Stimulated activated CD8-positive, alpha-beta memory T cell treated with anti-CD3 and anti-CD28 coated beads, Interleukin-2, amount 100 ng/mL, for 48 hours (primary cell): ENCODE results near the gene GDPGP1.
"Not testable (repeated sequence)": the region's sequence is repeated elsewhere in the genome, so short reads cannot be mapped to it uniquely, and the experiment has no call there.

ENCODE experiments used
- DNase-seq, 2 donors: peaks; one replicate each; pipeline ENCODE4 v3.0.0-alpha.2; 2020; ENCODE audit warnings: low read depth in 2 of 2

The GDPGP1 gene

GRCh38 chr15:90225504-90226234 lies 8.3 kb upstream of the GDPGP1 start:
- DNase-seq: no peak

DNA sequence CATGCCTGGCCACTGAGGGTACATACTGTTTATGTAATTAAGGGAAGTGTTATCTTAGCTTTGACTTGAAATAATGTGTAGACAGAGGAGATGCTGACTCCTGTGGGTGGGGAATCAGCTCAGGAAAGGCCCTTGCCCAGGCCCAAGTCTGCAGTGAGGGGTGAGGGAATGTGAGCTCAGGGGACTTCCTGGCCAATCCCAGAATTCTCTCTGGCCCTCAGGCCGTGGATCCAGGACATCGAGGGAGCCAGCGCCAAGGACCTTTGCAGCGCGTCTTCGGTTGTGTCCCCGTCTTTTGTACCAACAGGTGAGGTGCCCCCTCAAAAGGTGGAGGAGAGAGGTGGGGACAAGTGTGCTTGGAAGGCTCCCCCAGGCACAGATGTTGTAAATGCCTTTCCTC lies 6.7 kb upstream of the GDPGP1 start:
- no peak for DNase-seq

DNA sequence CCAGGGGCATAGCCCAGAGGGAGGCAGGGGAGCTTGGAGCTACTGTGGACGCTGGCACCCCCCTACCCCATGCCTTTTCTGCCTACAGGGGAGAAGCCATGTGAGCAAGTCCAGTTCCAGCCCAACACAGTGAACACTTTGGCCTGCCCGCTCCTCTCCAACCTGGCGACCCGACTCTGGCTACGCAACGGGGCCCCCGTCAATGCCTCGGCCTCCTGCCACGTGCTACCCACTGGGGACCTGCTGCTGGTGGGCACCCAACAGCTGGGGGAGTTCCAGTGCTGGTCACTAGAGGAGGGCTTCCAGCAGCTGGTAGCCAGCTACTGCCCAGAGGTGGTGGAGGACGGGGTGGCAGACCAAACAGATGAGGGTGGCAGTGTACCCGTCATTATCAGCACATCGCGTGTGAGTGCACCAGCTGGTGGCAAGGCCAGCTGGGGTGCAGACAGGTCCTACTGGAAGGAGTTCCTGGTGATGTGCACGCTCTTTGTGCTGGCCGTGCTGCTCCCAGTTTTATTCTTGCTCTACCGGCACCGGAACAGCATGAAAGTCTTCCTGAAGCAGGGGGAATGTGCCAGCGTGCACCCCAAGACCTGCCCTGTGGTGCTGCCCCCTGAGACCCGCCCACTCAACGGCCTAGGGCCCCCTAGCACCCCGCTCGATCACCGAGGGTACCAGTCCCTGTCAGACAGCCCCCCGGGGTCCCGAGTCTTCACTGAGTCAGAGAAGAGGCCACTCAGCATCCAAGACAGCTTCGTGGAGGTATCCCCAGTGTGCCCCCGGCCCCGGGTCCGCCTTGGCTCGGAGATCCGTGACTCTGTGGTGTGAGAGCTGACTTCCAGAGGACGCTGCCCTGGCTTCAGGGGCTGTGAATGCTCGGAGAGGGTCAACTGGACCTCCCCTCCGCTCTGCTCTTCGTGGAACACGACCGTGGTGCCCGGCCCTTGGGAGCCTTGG lies 5.9 kb upstream of the GDPGP1 start:
- DNase-seq: no peak

- DNase-seq: no peak
Observed at GRCh38 chr15:90228960-90229359, 5.0 kb upstream of the GDPGP1 start.

- no peak for DNase-seq
Observed at GRCh38 chr15:90230071-90230494, 3.9 kb upstream of the GDPGP1 start.

DNA sequence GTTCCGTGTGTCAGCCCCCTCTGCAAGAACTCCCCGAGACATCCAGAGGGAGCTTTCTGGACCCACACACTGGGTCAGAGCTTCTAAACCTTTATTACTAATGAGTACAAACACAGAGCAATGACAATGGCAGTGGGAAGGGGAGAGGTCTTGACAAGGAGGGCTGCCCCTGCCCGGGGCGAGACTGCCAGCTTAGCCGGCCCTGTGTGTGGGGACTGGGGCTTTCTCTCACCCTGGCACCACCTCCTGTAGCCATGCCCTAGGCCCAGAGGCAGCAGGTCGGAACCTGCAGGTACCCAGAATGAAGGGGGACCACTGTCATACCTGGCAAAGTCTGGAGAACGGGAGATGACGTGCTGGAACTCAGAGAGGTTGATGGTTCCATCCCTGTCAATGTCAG lies 3.4 kb upstream of the GDPGP1 start:
- DNase-seq: no peak

DNA sequence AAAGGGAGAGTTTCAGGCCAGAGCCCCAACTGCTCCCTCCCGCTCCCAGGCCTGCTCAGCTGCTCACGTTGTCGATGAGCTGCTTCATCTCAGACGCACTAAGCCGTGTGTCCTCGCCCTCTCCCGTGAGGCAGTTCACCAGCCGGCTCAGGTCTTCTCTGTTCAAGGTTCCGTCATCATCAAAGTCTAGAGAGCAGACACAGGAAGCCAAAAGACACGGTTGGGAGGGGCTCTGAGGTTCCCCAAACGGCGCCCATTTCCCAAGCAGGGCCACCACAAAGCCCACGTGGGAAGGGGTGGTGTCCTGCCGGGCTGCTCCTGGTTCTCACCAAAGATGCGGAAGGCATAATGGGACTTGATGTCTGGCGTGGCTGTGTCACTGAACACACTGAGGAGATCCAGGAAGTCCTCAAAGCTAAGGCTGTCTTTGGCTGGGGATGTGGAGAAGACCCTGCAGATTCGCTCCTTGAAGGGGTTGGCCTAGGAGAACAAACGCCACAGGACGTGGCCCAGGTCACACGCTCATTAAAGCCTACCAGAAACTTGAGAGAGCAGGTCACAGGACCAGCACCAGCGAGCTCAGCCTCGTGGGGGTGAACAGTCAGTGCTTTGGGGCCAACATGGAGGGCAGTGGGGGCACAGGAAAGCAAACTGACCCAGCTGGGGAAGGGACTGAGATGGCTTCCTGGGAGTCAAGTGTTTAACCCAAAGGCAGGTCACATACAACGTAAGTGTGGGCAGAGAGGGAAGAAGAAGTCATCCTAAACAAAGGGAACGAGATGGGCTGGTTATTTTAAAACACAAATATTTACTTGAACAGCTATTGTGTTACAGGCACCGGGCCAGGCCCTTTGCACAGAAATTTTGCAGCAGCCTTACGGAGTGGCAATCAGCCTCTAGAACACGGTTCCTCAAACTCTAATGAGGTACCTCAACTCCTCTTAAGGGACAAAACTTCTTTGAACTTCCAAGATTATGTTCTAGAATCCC lies 2.7 kb upstream of the GDPGP1 start:
- peak; percentile 16 to 50 for DNase-seq

DNA sequence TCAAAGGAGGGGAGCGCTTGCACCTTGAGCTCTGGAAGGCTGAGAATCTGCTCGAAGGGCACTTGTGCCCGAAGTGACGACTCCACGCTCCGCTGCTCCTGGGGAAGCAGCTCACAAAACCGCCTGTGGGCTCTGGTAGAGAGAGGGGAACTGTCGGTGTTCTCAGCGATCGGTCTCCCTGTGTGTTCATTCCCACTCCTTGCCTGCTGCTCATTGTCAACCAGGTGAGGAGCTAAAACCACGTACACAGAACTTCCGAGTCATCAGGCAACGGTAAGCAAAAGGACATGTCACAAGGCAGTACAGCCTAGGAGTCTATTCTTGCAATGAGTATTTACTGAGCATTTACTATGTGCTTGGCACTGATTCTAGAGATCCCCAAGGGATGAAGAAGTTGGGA lies 1.8 kb upstream of the GDPGP1 start:
- DNase-seq: no peak

GRCh38 chr15:90232941-90233386 lies 1.0 kb upstream of the GDPGP1 start:
- DNase-seq: no peak

GRCh38 chr15:90233387-90234095 lies 468 bp upstream of the GDPGP1 start, which contains the start of gene CIB1:
CIB1 (minus strand) TSS chr15:90233941; CDS start chr15:90233885, 56 bp downstream.
- DNase-seq: peak; percentile 94 to 98

DNA sequence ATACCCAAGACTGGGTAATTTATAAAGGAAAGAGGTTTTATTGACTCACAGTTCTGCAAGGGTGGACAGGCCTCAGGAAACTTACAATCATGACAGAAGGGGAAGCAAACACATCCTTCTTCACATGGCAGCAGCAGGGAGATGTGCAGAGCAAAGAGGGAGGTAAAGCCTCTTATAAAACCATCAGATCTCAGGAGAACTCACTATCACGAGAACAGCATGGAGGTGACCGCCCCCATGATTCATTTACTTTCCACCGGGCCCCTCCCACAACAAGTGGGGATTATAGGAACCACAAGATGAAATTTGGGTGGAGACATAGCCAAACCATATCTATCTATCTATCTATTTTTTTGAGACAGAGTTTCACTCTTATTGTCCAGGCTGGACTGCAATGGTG lies 5.4 kb downstream of the GDPGP1 start:
- DNase-seq: no peak

- DNase-seq: no peak
Observed at GRCh38 chr15:90240856-90241255, 6.8 kb downstream of the GDPGP1 start.

- no peak for DNase-seq
Observed at GRCh38 chr15:90241343-90242192, 7.6 kb downstream of the GDPGP1 start.

DNA sequence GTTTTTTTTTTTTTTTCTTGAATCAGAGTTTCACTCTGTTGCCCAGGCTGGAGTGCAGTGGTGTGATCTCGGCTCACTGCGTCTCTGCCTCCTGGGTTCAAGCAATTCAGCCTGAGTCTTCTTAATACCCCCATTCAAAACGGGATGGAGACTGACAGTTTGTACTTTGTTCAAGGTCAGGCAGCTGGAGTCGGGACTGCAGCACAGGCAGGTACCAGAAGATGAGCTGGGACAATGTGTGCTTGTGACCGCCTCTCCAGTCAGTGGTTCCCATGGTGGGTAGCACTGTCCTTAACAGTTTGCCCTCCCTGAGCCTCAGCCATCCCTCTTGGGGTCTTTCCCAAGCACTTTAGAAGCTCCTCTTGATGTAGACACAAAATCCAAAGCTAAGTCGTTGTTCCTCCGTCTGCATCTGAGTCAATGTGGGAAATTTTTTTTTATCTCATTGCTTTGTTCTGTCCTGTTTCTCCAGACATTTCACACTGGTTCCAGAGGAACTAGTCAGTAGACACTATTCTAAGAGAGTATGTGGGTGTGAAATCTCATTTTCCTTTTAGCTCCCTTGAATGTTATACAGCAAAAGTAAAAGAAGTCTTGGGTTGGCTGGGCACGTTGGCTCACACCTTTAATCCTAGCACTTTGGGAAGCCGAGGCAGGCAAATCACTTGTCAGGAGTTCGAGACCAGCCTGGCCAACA lies 10.1 kb downstream of the GDPGP1 start:
- DNase-seq: no peak

DNA sequence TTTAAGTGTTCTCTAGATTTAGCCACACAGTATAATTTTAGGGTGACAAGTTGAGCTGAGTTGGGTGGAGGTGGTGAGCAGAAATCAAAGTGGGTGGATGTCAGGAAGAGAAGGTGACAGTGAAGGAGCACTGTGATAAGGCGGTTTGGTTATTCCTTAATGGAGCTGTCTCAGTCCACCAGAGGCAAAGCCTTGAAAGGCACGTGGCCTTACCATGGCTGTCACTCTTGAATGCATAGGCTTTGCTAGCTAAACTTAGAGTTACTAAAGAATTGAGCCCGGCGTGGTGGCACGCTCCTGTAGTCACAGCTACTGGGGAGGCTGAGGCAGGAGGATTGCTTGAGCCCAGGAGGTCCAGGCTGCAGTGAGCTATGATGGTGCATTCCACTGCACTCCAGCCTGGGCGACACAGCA lies 14.8 kb downstream of the GDPGP1 start:
- no peak for DNase-seq

GRCh38 chr15:90249203-90249863 lies 15.3 kb downstream of the GDPGP1 start, which contains the start of gene TTLL13:
TTLL13 (plus strand) TSS chr15:90249556; CDS start chr15:90250631, 1,075 bp downstream.
- peak; percentile 71 to 89 for DNase-seq

DNA sequence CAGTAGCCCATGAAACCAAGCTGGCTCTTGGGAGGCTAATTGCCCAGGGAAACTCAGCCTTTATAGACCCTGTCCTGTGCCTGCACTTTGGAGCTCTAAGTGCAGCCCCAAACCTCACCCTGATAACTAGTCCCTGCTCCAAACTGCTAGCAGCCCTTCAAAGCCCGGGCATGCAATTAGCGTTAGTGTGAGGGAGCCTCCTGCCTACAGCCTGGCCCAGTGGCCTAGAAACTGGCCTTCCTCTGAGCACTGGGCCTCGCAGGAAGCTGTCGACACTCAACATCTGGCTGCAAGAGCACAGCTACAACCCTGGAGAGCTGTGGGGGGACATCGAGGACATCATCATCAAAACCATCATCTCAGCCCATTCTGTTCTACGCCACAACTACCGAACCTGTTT lies 23.8 kb downstream of the GDPGP1 start:
- no peak for DNase-seq

- no peak for DNase-seq
Observed at GRCh38 chr15:90259524-90259923, 25.5 kb downstream of the GDPGP1 start.

- DNase-seq: not testable (repeated sequence)
Observed at GRCh38 chr15:90260731-90261130, 26.7 kb downstream of the GDPGP1 start.
